ENCODE data around the gene IRS4. TPM values are rescaled to one million over a fixed set of nuclear protein-coding genes. Genes with fewer than 3 reads are reported as not detected.

IRS4 gene
- not detected for total RNA-seq

DNA sequence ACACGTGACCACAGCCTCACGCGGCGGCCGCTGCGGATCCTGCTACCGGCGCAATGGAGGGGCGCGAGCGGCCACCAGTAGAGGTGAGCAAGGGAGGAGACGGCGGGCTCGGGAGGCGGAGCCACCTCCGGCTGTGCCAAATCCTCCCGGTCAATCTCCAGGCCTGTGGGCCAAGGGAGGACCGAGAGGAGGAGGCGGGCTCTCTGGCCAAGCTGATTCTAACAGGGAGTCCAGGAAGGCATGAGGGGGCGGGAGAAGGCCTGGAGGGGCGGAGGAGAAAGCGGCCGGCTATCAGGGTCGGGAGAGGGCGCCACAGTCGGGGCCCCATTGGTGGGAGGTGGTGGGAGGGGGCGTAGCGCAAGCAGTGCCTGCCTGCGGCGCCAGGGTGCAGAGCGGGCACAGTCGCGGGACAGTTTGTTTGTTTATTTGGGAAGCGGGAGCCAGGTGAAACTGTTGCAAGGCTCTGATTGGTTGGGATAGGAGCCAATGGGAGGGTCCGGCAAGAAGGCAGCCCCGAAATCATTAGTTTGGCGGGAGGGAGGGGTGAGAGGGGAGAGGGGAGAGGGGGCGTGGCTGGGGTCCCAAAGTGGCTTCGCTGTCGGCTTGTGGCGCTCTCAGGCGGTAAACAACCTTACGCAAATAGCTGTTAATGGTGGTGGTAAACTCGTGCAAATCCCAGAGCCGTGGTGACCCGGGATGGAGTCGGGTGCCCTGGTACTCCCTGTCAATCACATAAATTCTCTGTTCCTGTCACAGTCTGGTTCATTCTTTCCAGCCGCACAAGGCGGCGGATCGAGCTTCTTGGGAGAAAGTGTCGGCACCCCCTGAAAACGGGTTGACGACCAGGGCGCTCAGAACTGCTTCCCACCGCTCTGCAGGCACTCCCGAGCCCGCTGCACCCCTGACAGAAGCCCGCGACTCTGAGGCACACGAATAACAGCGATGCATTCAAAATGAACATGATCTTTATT is at the start of gene IRS4:
Gene IRS4 (minus strand): TSS at position 55 of the 971 bp plus-strand sequence.
- peak within 1 kb of the TSS; percentile 38 to 50 (median 41) for H3K4me3 ChIP-seq (ENCODE audit: low read length in 3 of 3)
- no peak within 1 kb of the TSS for H3K9ac ChIP-seq (ENCODE audit: low read depth in 1 of 3, low read length in 3 of 3)
- no peak within 1 kb of the TSS for H3K27ac ChIP-seq (ENCODE audit: low read depth, low read length)
- H3K27me3 ChIP-seq (ENCODE audit: control insufficient read depth in 3 of 3, insufficient read depth in 3 of 3, low read length in 3 of 3), result peaks cover 37 to 45% (median 39%) of the 10 kb centered on the region in 3 donors
- H3K36me3 ChIP-seq (ENCODE audit: control insufficient read depth in 3 of 3, insufficient read depth in 3 of 3, low read length in 3 of 3), result no peaks in the 10 kb centered on the region
- H3K9me3 ChIP-seq (ENCODE audit: control insufficient read depth in 3 of 3, low read length in 3 of 3), result no peaks in the 10 kb centered on the region
- H3K4me1 ChIP-seq (ENCODE audit: control insufficient read depth in 3 of 3, insufficient read depth in 3 of 3, low read length in 3 of 3), result peaks cover 0 to 8% (median 4%) of the 10 kb centered on the region in 3 donors

DNA sequence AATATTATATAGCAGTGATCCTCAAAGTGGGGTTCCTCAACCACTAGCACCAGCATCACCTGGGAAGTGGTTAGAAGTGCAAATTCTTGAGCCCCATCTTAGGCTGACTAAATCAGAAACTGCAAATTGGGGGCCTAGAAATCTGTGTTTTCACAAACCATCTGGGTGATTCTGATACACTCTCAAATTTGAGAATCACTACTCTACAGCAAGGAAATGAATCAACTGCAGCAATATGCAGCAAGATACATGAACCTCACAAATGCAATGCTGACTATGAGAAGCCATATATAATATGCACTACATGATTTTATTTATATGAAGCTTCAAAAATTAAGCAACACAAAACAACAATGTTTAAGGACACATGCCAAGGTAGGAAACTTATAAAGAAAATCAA is 36.2 kb upstream of the IRS4 start:
- no peaks in the 10 kb centered on the region for H3K4me1 ChIP-seq (ENCODE audit: control insufficient read depth in 3 of 3, insufficient read depth in 3 of 3, low read length in 3 of 3)
- H3K9ac ChIP-seq (ENCODE audit: low read depth in 1 of 3, low read length in 3 of 3), result no peak overlapping the region
- H3K27me3 ChIP-seq (ENCODE audit: control insufficient read depth in 3 of 3, insufficient read depth in 3 of 3, low read length in 3 of 3), result no peaks in the 10 kb centered on the region
- H3K4me3 ChIP-seq (ENCODE audit: low read length in 3 of 3), result no peak overlapping the region
- H3K9me3 ChIP-seq (ENCODE audit: control insufficient read depth in 3 of 3, low read length in 3 of 3), result no peaks in the 10 kb centered on the region
- no peak overlapping the region for H3K27ac ChIP-seq (ENCODE audit: low read depth, low read length)
- no peaks in the 10 kb centered on the region for H3K36me3 ChIP-seq (ENCODE audit: control insufficient read depth in 3 of 3, insufficient read depth in 3 of 3, low read length in 3 of 3)

DNA sequence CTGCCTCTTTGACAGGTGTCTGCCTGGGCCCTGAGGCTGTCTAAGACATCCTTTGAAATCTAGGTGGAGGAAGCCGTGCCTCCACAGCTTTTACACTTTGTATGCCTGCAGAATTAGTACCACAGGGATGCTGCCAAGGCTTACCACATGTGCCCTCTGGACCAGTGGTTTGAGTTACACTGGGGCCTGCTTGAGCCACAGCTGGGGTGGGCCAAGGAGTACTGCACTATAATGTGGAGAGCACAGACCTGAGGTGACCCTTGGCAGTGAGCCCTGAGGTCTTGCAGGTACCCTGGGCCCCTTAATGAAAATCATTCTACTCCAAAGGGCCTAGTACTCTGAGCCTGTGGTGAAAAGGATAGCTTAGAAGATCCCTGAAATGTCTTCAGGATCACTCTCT is 27.2 kb upstream of the IRS4 start:
- Histone ChIP-seq H3K27ac (ENCODE audit: low read depth, low read length) (no peak overlapping the region), H3K4me1 (ENCODE audit: control insufficient read depth in 3 of 3, insufficient read depth in 3 of 3, low read length in 3 of 3) (no peaks in the 10 kb centered on the region), H3K4me3 (ENCODE audit: low read length in 3 of 3) (no peak overlapping the region), H3K9ac (ENCODE audit: low read depth in 1 of 3, low read length in 3 of 3) (no peak overlapping the region), H3K36me3 (ENCODE audit: control insufficient read depth in 3 of 3, insufficient read depth in 3 of 3, low read length in 3 of 3) (no peaks in the 10 kb centered on the region), H3K9me3 (ENCODE audit: control insufficient read depth in 3 of 3, low read length in 3 of 3) (no peaks in the 10 kb centered on the region), H3K27me3 (ENCODE audit: control insufficient read depth in 3 of 3, insufficient read depth in 3 of 3, low read length in 3 of 3) (no peaks in the 10 kb centered on the region)

DNA sequence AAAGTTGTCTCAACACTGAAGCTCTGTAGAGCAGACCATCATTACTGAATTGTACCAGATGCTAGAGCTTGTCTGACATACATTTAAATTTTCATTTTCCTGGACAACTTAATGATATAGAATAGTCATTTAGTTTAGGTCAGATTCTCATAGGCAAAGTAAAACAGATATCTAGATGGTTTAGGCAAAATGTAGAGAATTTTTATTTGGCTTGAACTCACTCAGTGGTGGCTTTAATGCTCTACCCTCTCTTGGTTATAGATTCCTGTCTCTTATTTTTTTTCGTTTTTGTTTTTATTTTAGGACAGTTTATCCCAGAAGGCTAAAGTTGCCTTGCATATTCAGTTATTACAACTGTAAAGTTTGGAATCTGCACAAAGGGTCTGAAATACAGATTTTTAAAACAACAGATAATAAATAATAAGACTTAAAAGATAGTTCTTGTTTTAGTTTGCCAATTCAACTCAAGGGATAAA is 4.0 kb upstream of the IRS4 start:
- H3K4me3 ChIP-seq (ENCODE audit: low read length in 3 of 3), result no peak overlapping the region
- H3K9ac ChIP-seq (ENCODE audit: low read depth in 1 of 3, low read length in 3 of 3), result no peak overlapping the region
- H3K27me3 ChIP-seq (ENCODE audit: control insufficient read depth in 3 of 3, insufficient read depth in 3 of 3, low read length in 3 of 3), result peaks cover 15 to 28% (median 16%) of the 10 kb centered on the region in 3 donors
- H3K36me3 ChIP-seq (ENCODE audit: control insufficient read depth in 3 of 3, insufficient read depth in 3 of 3, low read length in 3 of 3), result no peaks in the 10 kb centered on the region
- H3K9me3 ChIP-seq (ENCODE audit: control insufficient read depth in 3 of 3, low read length in 3 of 3), result no peaks in the 10 kb centered on the region
- H3K27ac ChIP-seq (ENCODE audit: low read depth, low read length), result no peak overlapping the region
- H3K4me1 ChIP-seq (ENCODE audit: control insufficient read depth in 3 of 3, insufficient read depth in 3 of 3, low read length in 3 of 3), result peaks cover 0 to 8% (median 4%) of the 10 kb centered on the region in 3 donors

DNA sequence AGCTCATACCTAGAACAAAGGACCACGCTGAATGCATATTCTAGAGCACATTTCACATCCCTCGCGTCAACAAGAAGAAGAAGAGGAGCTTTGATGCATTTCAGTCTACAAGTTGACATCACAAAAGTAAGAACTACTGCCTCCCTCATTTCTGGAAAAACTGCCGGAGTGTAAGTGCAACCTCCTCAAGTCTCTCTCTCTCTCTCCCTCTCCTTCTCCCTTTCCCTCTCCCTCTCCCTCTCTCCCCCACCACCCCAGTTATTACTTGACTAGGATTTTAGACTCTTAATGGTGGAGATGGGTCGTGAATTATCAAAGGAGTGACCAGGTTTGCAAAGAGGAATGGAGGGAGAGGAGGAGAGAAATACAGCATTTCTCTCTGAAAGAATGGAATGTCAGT is 1.4 kb upstream of the IRS4 start:
- Histone ChIP-seq H3K9me3 (ENCODE audit: control insufficient read depth in 3 of 3, low read length in 3 of 3) (no peaks in the 10 kb centered on the region), H3K27me3 (ENCODE audit: control insufficient read depth in 3 of 3, insufficient read depth in 3 of 3, low read length in 3 of 3) (peaks cover 34 to 41% (median 36%) of the 10 kb centered on the region in 3 donors), H3K27ac (ENCODE audit: low read depth, low read length) (no peak overlapping the region), H3K4me1 (ENCODE audit: control insufficient read depth in 3 of 3, insufficient read depth in 3 of 3, low read length in 3 of 3) (peaks cover 0 to 8% (median 4%) of the 10 kb centered on the region in 3 donors), H3K36me3 (ENCODE audit: control insufficient read depth in 3 of 3, insufficient read depth in 3 of 3, low read length in 3 of 3) (no peaks in the 10 kb centered on the region), H3K4me3 (ENCODE audit: low read length in 3 of 3) (no peak overlapping the region), H3K9ac (ENCODE audit: low read depth in 1 of 3, low read length in 3 of 3) (no peak overlapping the region)

DNA sequence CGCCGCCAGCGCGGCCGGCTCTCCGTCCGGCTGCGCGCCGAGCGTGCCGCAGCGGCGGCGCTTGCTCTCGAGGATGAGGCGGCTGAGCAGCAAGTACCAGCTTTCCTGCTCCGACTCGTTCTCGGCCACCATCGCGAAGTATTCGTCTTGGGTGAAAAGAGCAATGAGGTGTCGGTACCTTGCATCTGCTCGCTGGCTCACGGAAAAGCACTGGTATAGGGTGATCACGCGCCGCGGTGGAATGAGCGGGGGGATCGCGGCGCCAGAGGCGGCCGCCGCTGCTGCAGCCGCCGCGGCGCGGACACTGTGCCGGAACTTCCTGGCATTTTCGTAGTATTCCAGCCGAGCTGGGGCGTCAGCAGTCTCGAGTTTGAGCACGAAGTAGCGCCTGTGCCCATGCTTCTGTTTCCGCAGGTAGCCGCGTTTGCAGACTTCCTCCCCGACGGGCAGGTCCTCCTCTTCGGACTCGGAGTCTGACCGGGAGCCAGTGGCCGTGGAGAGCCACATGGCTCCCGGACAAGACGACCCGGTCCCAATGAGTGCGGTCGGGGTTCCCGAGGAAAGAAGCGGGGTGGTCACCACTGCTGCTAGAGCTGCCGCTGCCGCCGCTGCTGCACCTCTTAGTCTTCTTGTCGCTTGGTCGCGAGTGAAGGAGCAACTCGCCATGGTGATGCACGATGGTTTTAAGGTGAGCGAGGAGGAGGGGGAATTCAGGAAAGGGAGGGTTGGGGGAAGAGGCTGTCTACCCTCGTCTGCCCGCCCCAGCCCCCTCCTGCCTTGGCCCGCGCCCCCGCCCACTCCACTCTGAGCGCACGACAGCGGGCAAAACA is 469 bp downstream of the IRS4 start:
- Histone ChIP-seq H3K27me3 (ENCODE audit: control insufficient read depth in 3 of 3, insufficient read depth in 3 of 3, low read length in 3 of 3) (peaks cover 40 to 54% (median 44%) of the 10 kb centered on the region in 3 donors), H3K9ac (ENCODE audit: low read depth in 1 of 3, low read length in 3 of 3) (no peak overlapping the region), H3K4me3 (ENCODE audit: low read length in 3 of 3) (peak overlapping the region in 2 of 3 donors; percentile 41 to 50), H3K27ac (ENCODE audit: low read depth, low read length) (no peak overlapping the region), H3K36me3 (ENCODE audit: control insufficient read depth in 3 of 3, insufficient read depth in 3 of 3, low read length in 3 of 3) (no peaks in the 10 kb centered on the region), H3K4me1 (ENCODE audit: control insufficient read depth in 3 of 3, insufficient read depth in 3 of 3, low read length in 3 of 3) (peaks cover 0 to 8% (median 4%) of the 10 kb centered on the region in 3 donors), H3K9me3 (ENCODE audit: control insufficient read depth in 3 of 3, low read length in 3 of 3) (no peaks in the 10 kb centered on the region)

DNA sequence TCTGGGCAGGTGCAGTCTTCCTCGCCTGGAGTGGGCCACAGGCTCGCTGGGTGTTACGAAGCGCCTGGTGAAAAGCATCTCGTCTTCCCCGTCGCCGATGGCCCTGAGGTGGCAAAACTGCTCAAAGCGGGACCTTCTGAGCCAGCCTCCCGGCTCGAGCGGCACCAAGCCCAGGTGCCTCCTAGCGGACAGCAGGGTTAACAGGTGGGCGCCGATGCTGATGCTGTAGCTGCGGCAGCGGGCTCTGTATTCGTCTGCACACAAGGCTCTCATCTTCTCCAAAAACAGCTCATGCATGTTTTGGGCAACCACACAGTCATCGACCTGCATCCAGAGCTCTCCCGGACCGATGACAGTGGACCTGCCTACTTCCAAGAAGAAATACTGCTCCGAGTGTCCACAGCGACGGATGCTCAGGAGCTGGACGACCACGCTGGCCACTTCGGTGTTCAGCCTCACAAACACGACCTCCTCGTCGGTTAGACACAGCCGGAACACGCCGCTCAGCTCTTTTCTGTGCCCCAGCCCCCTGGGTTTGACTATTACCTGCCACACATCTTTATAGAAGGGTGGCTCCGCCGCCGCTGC is 1.2 kb downstream of the IRS4 start:
- no peaks in the 10 kb centered on the region for H3K9me3 ChIP-seq (ENCODE audit: control insufficient read depth in 3 of 3, low read length in 3 of 3)
- H3K36me3 ChIP-seq (ENCODE audit: control insufficient read depth in 3 of 3, insufficient read depth in 3 of 3, low read length in 3 of 3), result no peaks in the 10 kb centered on the region
- no peak overlapping the region for H3K4me3 ChIP-seq (ENCODE audit: low read length in 3 of 3)
- H3K27ac ChIP-seq (ENCODE audit: low read depth, low read length), result no peak overlapping the region
- H3K4me1 ChIP-seq (ENCODE audit: control insufficient read depth in 3 of 3, insufficient read depth in 3 of 3, low read length in 3 of 3), result peaks cover 0 to 8% (median 4%) of the 10 kb centered on the region in 3 donors
- peaks cover 43 to 53% (median 44%) of the 10 kb centered on the region in 3 donors for H3K27me3 ChIP-seq (ENCODE audit: control insufficient read depth in 3 of 3, insufficient read depth in 3 of 3, low read length in 3 of 3)
- no peak overlapping the region for H3K9ac ChIP-seq (ENCODE audit: low read depth in 1 of 3, low read length in 3 of 3)

DNA sequence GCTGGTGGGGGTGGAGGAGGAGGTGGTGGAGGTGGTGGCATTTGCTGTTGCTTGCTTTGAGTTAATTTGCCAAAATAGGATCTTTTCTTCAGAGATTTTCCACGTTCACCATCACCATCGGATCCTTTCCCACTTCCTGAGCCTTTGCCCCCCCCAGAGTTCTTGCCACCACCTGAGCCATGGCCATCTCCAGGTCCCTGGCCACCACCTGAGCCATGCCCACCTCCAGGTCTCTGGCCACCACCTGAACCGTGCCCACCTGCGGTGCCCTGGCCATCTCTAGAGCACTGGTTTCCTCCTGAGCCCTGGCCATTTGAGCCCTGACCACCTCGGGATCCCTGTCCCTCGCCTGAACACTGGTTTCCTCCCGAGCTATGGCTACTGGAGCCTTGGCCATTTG is 1.9 kb downstream of the IRS4 start:
- H3K27ac ChIP-seq (ENCODE audit: low read depth, low read length), result no peak overlapping the region
- no peak overlapping the region for H3K9ac ChIP-seq (ENCODE audit: low read depth in 1 of 3, low read length in 3 of 3)
- no peaks in the 10 kb centered on the region for H3K9me3 ChIP-seq (ENCODE audit: control insufficient read depth in 3 of 3, low read length in 3 of 3)
- no peaks in the 10 kb centered on the region for H3K36me3 ChIP-seq (ENCODE audit: control insufficient read depth in 3 of 3, insufficient read depth in 3 of 3, low read length in 3 of 3)
- H3K4me3 ChIP-seq (ENCODE audit: low read length in 3 of 3), result no peak overlapping the region
- peaks cover 43 to 54% (median 44%) of the 10 kb centered on the region in 3 donors for H3K27me3 ChIP-seq (ENCODE audit: control insufficient read depth in 3 of 3, insufficient read depth in 3 of 3, low read length in 3 of 3)
- H3K4me1 ChIP-seq (ENCODE audit: control insufficient read depth in 3 of 3, insufficient read depth in 3 of 3, low read length in 3 of 3), result peaks cover 0 to 8% (median 4%) of the 10 kb centered on the region in 3 donors

DNA sequence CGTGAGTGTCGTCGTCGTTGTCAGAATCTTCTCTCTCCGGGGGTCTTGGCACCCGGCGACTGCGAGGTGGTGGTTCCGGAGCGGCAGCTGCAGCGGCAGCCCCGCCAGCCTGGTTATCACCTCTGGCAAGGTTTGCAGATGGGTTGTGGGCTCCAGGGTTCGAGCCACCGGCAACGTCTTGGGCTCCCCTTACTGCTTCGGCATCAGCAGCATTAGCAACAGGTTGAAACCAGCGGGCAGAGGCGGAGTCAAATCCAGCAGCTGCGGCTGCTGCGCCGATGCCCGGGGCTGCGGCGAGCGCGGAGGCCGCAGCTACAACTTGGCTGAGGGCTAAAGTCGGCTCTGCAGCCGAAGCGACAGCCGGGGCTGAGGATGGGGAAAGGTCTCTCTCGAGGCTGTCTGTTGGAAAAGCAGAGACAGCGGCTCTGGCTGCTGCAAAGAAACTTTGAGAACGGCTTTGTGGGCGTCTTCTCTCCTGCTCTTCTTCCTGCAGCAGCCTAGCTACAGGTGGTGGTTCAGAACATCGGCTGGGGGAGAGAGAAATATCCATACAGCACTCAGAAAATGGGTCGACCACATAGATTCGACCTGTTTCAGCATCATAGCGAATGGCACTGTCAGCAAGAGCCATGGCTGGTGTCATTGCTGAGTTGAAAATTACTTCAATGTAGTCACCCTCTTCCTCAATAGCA is 3.6 kb downstream of the IRS4 start:
- Histone ChIP-seq H3K9ac (ENCODE audit: low read depth in 1 of 3, low read length in 3 of 3) (no peak overlapping the region), H3K27ac (ENCODE audit: low read depth, low read length) (no peak overlapping the region), H3K9me3 (ENCODE audit: control insufficient read depth in 3 of 3, low read length in 3 of 3) (no peaks in the 10 kb centered on the region), H3K4me1 (ENCODE audit: control insufficient read depth in 3 of 3, insufficient read depth in 3 of 3, low read length in 3 of 3) (peaks cover 0 to 8% (median 4%) of the 10 kb centered on the region in 3 donors), H3K4me3 (ENCODE audit: low read length in 3 of 3) (no peak overlapping the region), H3K36me3 (ENCODE audit: control insufficient read depth in 3 of 3, insufficient read depth in 3 of 3, low read length in 3 of 3) (no peaks in the 10 kb centered on the region), H3K27me3 (ENCODE audit: control insufficient read depth in 3 of 3, insufficient read depth in 3 of 3, low read length in 3 of 3) (peaks cover 43 to 60% (median 44%) of the 10 kb centered on the region in 3 donors)

Measured in skeletal muscle tissue (tissue), 4 donors.